H9 (cell line): Measurements from ENCODE around the gene SLC16A2. TPM values are rescaled to one million over a fixed set of nuclear protein-coding genes. Genes with fewer than 3 reads are reported as not detected.
A peak's percentile ranks its signal among the peaks of the same experiment; 100 is the strongest.

ENCODE experiments used
- DNase-seq: peaks from one replicate; pipeline ENCODE4 v3.0.0-alpha.2; 2017
- H2AFZ ChIP-seq: one replicate; pipeline ENCODE4 v1.6.1; 2013; ENCODE audit warnings: mild to moderate bottlenecking, low read length, control low read depth, moderate library complexity
- H2AK5ac ChIP-seq: 2 replicates; pipeline ENCODE4 v1.6.1; 2013; ENCODE audit warnings: low read length, control low read depth, mixed read lengths; ENCODE audit not compliant: insufficient read length
- H2BK120ac ChIP-seq: one replicate; pipeline ENCODE4 v1.6.1; 2013; ENCODE audit warnings: low read depth, mild to moderate bottlenecking, low read length, control low read depth, inconsistent platforms; ENCODE audit not compliant: poor library complexity, severe bottlenecking
- H2BK12ac ChIP-seq: 2 replicates; pipeline ENCODE4 v1.6.1; 2013; ENCODE audit warnings: low read length, control low read depth, mixed read lengths, low read depth; ENCODE audit not compliant: insufficient read length
- H2BK15ac ChIP-seq: 2 replicates; pipeline ENCODE4 v1.6.1; 2013; ENCODE audit warnings: low read depth, low read length, control low read depth
- H2BK20ac ChIP-seq: one replicate; pipeline ENCODE4 v1.6.1; 2013; ENCODE audit warnings: low read depth, mild to moderate bottlenecking, low read length, control low read depth, inconsistent platforms; ENCODE audit not compliant: poor library complexity, severe bottlenecking
- H2BK5ac ChIP-seq: 2 replicates; pipeline ENCODE4 v1.6.1; 2013; ENCODE audit warnings: low read length, control low read depth, mixed read lengths; ENCODE audit not compliant: insufficient read length
- H3K14ac ChIP-seq: 2 replicates; pipeline ENCODE4 v1.6.1; 2013; ENCODE audit warnings: low read length, control low read depth; ENCODE audit not compliant: insufficient read depth
- H3K18ac ChIP-seq: 2 replicates; pipeline ENCODE4 v1.6.1; 2013; ENCODE audit warnings: low read depth, mild to moderate bottlenecking, mixed read lengths, low read length, control low read depth; ENCODE audit not compliant: insufficient read length
- H3K23ac ChIP-seq: 2 replicates; pipeline ENCODE4 v1.6.1; 2013; ENCODE audit warnings: low read length, control low read depth, mixed read lengths, low read depth; ENCODE audit not compliant: insufficient read length
- H3K23me2 ChIP-seq: 2 replicates; pipeline ENCODE4 v1.6.1; 2013; ENCODE audit warnings: low read depth, mild to moderate bottlenecking, mixed read lengths, low read length, control low read depth; ENCODE audit not compliant: insufficient read length, poor library complexity, severe bottlenecking
- H3K27ac ChIP-seq: 2 replicates; pipeline ENCODE4 v1.5.1; 2013; ENCODE audit warnings: low read length, control low read depth, mixed read lengths, low read depth; ENCODE audit not compliant: insufficient read length
- H3K27me3 ChIP-seq: 2 replicates; pipeline ENCODE4 v1.6.1; 2013; ENCODE audit warnings: low read length, control low read depth, inconsistent platforms; ENCODE audit not compliant: insufficient read depth
- H3K4ac ChIP-seq: 2 replicates; pipeline ENCODE4 v1.6.1; 2013; ENCODE audit warnings: low read depth, mild to moderate bottlenecking, control low read depth, inconsistent platforms, low read length, moderate library complexity
- H3K4me1 ChIP-seq: 2 replicates; pipeline ENCODE4 v1.6.1; 2013; ENCODE audit warnings: low read length, control low read depth, inconsistent platforms; ENCODE audit not compliant: insufficient read depth
- H3K4me2 ChIP-seq: 2 replicates; pipeline ENCODE4 v1.6.1; 2013; ENCODE audit warnings: low read length, control low read depth, mixed read lengths; ENCODE audit not compliant: insufficient read length, insufficient read depth
- H3K56ac ChIP-seq: 2 replicates; pipeline ENCODE4 v1.6.1; 2013; ENCODE audit warnings: low read depth, mild to moderate bottlenecking, mixed read lengths, low read length, control low read depth; ENCODE audit not compliant: insufficient read length
- H3K79me1 ChIP-seq: 2 replicates; pipeline ENCODE4 v1.6.1; 2013; ENCODE audit warnings: low read depth, mild to moderate bottlenecking, moderate library complexity, low read length, control low read depth, inconsistent platforms; ENCODE audit not compliant: insufficient read depth, poor library complexity, severe bottlenecking
- H3K79me2 ChIP-seq: 2 replicates; pipeline ENCODE4 v1.6.1; 2013; ENCODE audit warnings: low read length, control low read depth, inconsistent platforms; ENCODE audit not compliant: insufficient read depth
- H3K9ac ChIP-seq: 2 replicates; pipeline ENCODE4 v1.6.1; 2013; ENCODE audit warnings: low read length, control low read depth, mixed read lengths; ENCODE audit not compliant: insufficient read length; ENCODE audit errors: extremely low read depth
- H3K9me3 ChIP-seq: one replicate; pipeline ENCODE4 v1.6.1; 2013; ENCODE audit warnings: low read depth, low read length, inconsistent platforms; ENCODE audit not compliant: control insufficient read depth
- H3T11ph ChIP-seq: one replicate; pipeline ENCODE4 v1.6.1; 2013; ENCODE audit warnings: mild to moderate bottlenecking, low read length, control low read depth, inconsistent platforms
- H4K20me1 ChIP-seq: one replicate; pipeline ENCODE4 v1.6.1; 2013; ENCODE audit not compliant: control insufficient read depth, insufficient read length, insufficient read depth
- H4K5ac ChIP-seq: 2 replicates; pipeline ENCODE4 v1.6.1; 2013; ENCODE audit warnings: low read depth, mild to moderate bottlenecking, mixed read lengths, low read length, control low read depth; ENCODE audit not compliant: insufficient read length
- H4K8ac ChIP-seq: replicated peaks from 2 replicates; pipeline ENCODE4 v1.6.1; 2013; ENCODE audit warnings: low read length, control low read depth, mixed read lengths, low read depth; ENCODE audit not compliant: insufficient read length
- H4K91ac ChIP-seq: 2 replicates; pipeline ENCODE4 v1.6.1; 2013; ENCODE audit warnings: low read depth, mild to moderate bottlenecking, moderate library complexity, mixed read lengths, low read length, control low read depth; ENCODE audit not compliant: insufficient read length
- H3K27ac Mint-ChIP-seq, 3 experiments: 2 replicates in 2 of 3; 3 replicates in 1 of 3; pipeline ENCODE4 v1.8.0; 2020 to 2021; ENCODE audit warnings: mixed read lengths in 3 of 3, mild to moderate bottlenecking in 1 of 3, moderate library complexity in 1 of 3
- H3K27me3 Mint-ChIP-seq: 2 replicates; pipeline ENCODE4 v1.8.0; 2021; ENCODE audit warnings: low read depth, mild to moderate bottlenecking, moderate library complexity, mixed read lengths
- H3K36me3 Mint-ChIP-seq, 3 experiments: 2 replicates in 2 of 3; 3 replicates in 1 of 3; pipeline ENCODE4 v1.8.0; 2020 to 2021; ENCODE audit warnings: low read depth in 3 of 3, mixed read lengths in 3 of 3; ENCODE audit not compliant: insufficient read depth in 1 of 3
- H3K4me1 Mint-ChIP-seq, 2 experiments: 2 replicates each; pipeline ENCODE4 v1.8.0; 2020; ENCODE audit warnings: mixed read lengths in 2 of 2
- H3K4me3 Mint-ChIP-seq, 2 experiments: 2 replicates in 1 of 2; 3 replicates in 1 of 2; pipeline ENCODE4 v1.8.0; 2020 to 2021; ENCODE audit warnings: mild to moderate bottlenecking in 2 of 2, mixed read lengths in 2 of 2, moderate library complexity in 1 of 2
- H3K9me3 Mint-ChIP-seq, 2 experiments: 2 replicates in 1 of 2; 3 replicates in 1 of 2; pipeline ENCODE4 v1.8.0; 2020; ENCODE audit warnings: mild to moderate bottlenecking in 2 of 2, mixed read lengths in 2 of 2, moderate library complexity in 1 of 2
- CTCF ChIP-seq: fragments of 200-600 bp; sonication (generic); conservative IDR thresholded peaks from 3 replicates; pipeline ENCODE4 v1.8.0; 2021; ENCODE audit warnings: antibody characterized with exemption, mild to moderate bottlenecking
- WGBS: extraction: QIAGEN DNeasy Blood & Tissue Kit; methylation state at CpG from one replicate; pipeline ENCODE4 v1.1.7; 2013; ENCODE audit warnings: missing lambda C conversion rate, low lambda C conversion rate, mixed read lengths; ENCODE audit not compliant: insufficient read length; ENCODE audit errors: extremely low coverage; 5-methylcytosine and 5-hydroxymethylcytosine counted together
- total RNA-seq: library from RNA; stranded (reverse); gene quantifications from 2 replicates; pipeline ENCODE4 v1.2.1, GENCODE V29; 2021

SLC16A2 gene
- total RNA-seq, 1 experiment from 2014 or later: 17.1 TPM

- no peak overlapping the region for H3K23ac ChIP-seq
- no peaks in the 10 kb centered on the region for H3K79me2 ChIP-seq
- no peak overlapping the region for H2BK15ac ChIP-seq
- H3K27me3 ChIP-seq: no peaks in the 10 kb centered on the region
- WGBS: no CpG with 5 or more reads among the region's 2 CpGs
- peak; percentile 65 for TF ChIP-seq CTCF
- H3K56ac ChIP-seq: no peak overlapping the region
- H2BK20ac ChIP-seq: no peak overlapping the region
- no peak overlapping the region for H3K27ac Mint-ChIP-seq
- H3K4me1 ChIP-seq: no peaks in the 10 kb centered on the region
- no peak overlapping the region for H2BK120ac ChIP-seq
- no peak overlapping the region for H2BK12ac ChIP-seq
- H3K4me1 Mint-ChIP-seq: peaks cover 4 to 6% of the 10 kb centered on the region in 2 experiments
- H2BK5ac ChIP-seq: no peak overlapping the region
- no peak overlapping the region for H3K14ac ChIP-seq
- H3K4me3 Mint-ChIP-seq: no peak overlapping the region
- H3K27me3 Mint-ChIP-seq: peaks cover 1% of the 10 kb centered on the region; the same call in 1 of the 2 replicates
- H4K8ac ChIP-seq: no peak overlapping the region
- no peak overlapping the region for H4K91ac ChIP-seq
- no peak overlapping the region for H3K4me2 ChIP-seq
- H3K9me3 ChIP-seq: no peaks in the 10 kb centered on the region
- no peak overlapping the region for H3K4ac ChIP-seq
- H3K36me3 Mint-ChIP-seq: peaks cover 0 to 6% (median 1%) of the 10 kb centered on the region in 3 experiments; a peak in 2 of 7 replicates
- H3K27ac ChIP-seq: no peak overlapping the region
- no peak overlapping the region for H3K18ac ChIP-seq
- H3K23me2 ChIP-seq: no peaks in the 10 kb centered on the region
- H4K5ac ChIP-seq: no peak overlapping the region
- H3K79me1 ChIP-seq: no peaks in the 10 kb centered on the region
- no peak overlapping the region for H2AFZ ChIP-seq
- H3K9me3 Mint-ChIP-seq: peaks cover 8 to 14% of the 10 kb centered on the region in 2 experiments; a peak in 4 of 5 replicates
- no peak overlapping the region for H3K9ac ChIP-seq
- no peak overlapping the region for H2AK5ac ChIP-seq
- H4K20me1 ChIP-seq: no peaks in the 10 kb centered on the region
- H3T11ph ChIP-seq: no peak overlapping the region
- peak; percentile 57 for DNase-seq
Observed at GRCh38 chrX:74383611-74384010, 37.7 kb upstream of the SLC16A2 start.
